Smooth muscle cell (in vitro differentiated cells): Measurements from ENCODE around the gene CYFIP2. TPM values are rescaled to one million over a fixed set of nuclear protein-coding genes. Genes with fewer than 3 reads are reported as not detected.
A peak's percentile ranks its signal among the peaks of the same experiment; 100 is the strongest.

ENCODE experiments used
- DNase-seq: peaks from one replicate; lab custom pipeline; 2025; ENCODE audit not compliant: unreplicated experiment; lab: John Stamatoyannopoulos, UW
- H2AFZ ChIP-seq: fragments of 200-600 bp; sonication (generic); 2 replicates; pipeline ENCODE4 v1.6.0; 2016; ENCODE audit warnings: antibody characterized with exemption, low read depth, mild to moderate bottlenecking
- H3F3A ChIP-seq: fragments of 200-600 bp; sonication (generic); 2 replicates; pipeline ENCODE4 v1.6.0; 2017; ENCODE audit warnings: antibody characterized with exemption, low read depth
- H3K27ac ChIP-seq: fragments of 200-600 bp; sonication (generic); 2 replicates; pipeline ENCODE4 v1.5.1; 2016; ENCODE audit warnings: low read depth, mild to moderate bottlenecking
- H3K27me3 ChIP-seq: fragments of 200-600 bp; sonication (generic); 2 replicates; pipeline ENCODE4 v1.6.1; 2016; ENCODE audit warnings: low read depth, mild to moderate bottlenecking
- H3K36me3 ChIP-seq: fragments of 200-600 bp; sonication (generic); 2 replicates; pipeline ENCODE4 v1.5.1; 2016; ENCODE audit warnings: low read depth
- H3K4me1 ChIP-seq: fragments of 200-600 bp; sonication (generic); 2 replicates; pipeline ENCODE4 v1.5.1; 2016; ENCODE audit warnings: low read depth
- H3K4me2 ChIP-seq: fragments of 200-600 bp; sonication (generic); 2 replicates; pipeline ENCODE4 v1.6.0; 2016; ENCODE audit warnings: mild to moderate bottlenecking
- H3K4me3 ChIP-seq: fragments of 200-600 bp; sonication (generic); 2 replicates; pipeline ENCODE4 v1.5.1; 2016; ENCODE audit warnings: mild to moderate bottlenecking
- H3K79me2 ChIP-seq: fragments of 200-600 bp; sonication (generic); 2 replicates; pipeline ENCODE4 v1.6.0; 2016; ENCODE audit warnings: low read depth, mild to moderate bottlenecking
- H3K9ac ChIP-seq: fragments of 200-600 bp; sonication (generic); 2 replicates; pipeline ENCODE4 v1.6.0; 2016; ENCODE audit warnings: low read depth
- H3K9me3 ChIP-seq: fragments of 200-600 bp; sonication (generic); replicated peaks from 2 replicates; pipeline ENCODE4 v1.5.1; 2016; ENCODE audit warnings: low read depth
- H4K20me1 ChIP-seq: fragments of 200-600 bp; sonication (generic); 2 replicates; pipeline ENCODE4 v1.6.0; 2016; ENCODE audit warnings: low read depth
- CTCF ChIP-seq: fragments of 200-600 bp; sonication (generic); IDR thresholded peaks from 2 replicates; pipeline ENCODE4 v1.5.1; 2017; ENCODE audit warnings: borderline replicate concordance, mild to moderate bottlenecking, antibody characterized with exemption; ENCODE audit not compliant: insufficient read depth, poor library complexity, severe bottlenecking
- WGBS: methylation state at CpG from one replicate; pipeline ENCODE4 v1.1.7; 2016; ENCODE audit warnings: low lambda C conversion rate; 5-methylcytosine and 5-hydroxymethylcytosine counted together
- polyA plus RNA-seq: library from polyadenylated mRNA; unstranded; fragments of >200 nt; fragmentation: Nextera tagmentation; extraction: Ambion mirVana; gene quantifications from 2 replicates; pipeline ENCODE4 v1.2.1, GENCODE V29; 2016
- total RNA-seq: library from RNA; depleted of rRNA; stranded (reverse); fragments of >200 nt; gene quantifications from 2 replicates; pipeline ENCODE4 v1.2.3, GENCODE V29; 2014

CYFIP2 gene
- total and polyA plus RNA-seq, 2 experiments from 2014 or later = 11.4 to 17.8 TPM

GRCh38 chr5:157219491-157220271, 46.2 kb upstream of the CYFIP2 start:
- Histone ChIP-seq H3K9me3 (no peaks in the 10 kb centered on the region), H3K27me3 (no peaks in the 10 kb centered on the region), H3K4me2 (peak overlapping the region; percentile 6), H3K4me1 (no peaks in the 10 kb centered on the region), H3K27ac (peak overlapping the region; percentile 16), H3K79me2 (no peaks in the 10 kb centered on the region), H3K9ac (no peak overlapping the region), H3K4me3 (no peak overlapping the region), H4K20me1 (no peaks in the 10 kb centered on the region), H3K36me3 (no peaks in the 10 kb centered on the region), H2AFZ (no peak overlapping the region), H3F3A (no peaks in the 10 kb centered on the region)
- TF ChIP-seq CTCF = no peak
- DNase-seq = no peak
- WGBS = 71% methylated on average over 9 of the region's 9 CpGs

GRCh38 chr5:157221959-157222358, 44.0 kb upstream of the CYFIP2 start:
- no peak for TF ChIP-seq CTCF
- DNase-seq = no peak
- Histone ChIP-seq H3K4me2 (peak overlapping the region; percentile 6), H3K4me1 (no peaks in the 10 kb centered on the region), H3K9ac (no peak overlapping the region), H4K20me1 (no peaks in the 10 kb centered on the region), H3K9me3 (no peaks in the 10 kb centered on the region), H3K27me3 (no peaks in the 10 kb centered on the region), H3K4me3 (no peak overlapping the region), H2AFZ (no peak overlapping the region), H3F3A (no peaks in the 10 kb centered on the region), H3K27ac (peak overlapping the region; percentile 86), H3K79me2 (no peaks in the 10 kb centered on the region), H3K36me3 (no peaks in the 10 kb centered on the region)
- WGBS = 85% methylated on average over 5 of the region's 5 CpGs

- Histone ChIP-seq H3K4me1 (no peaks in the 10 kb centered on the region), H3K4me2 (peak overlapping the region; percentile 69), H2AFZ (no peak overlapping the region), H3F3A (no peaks in the 10 kb centered on the region), H3K9me3 (no peaks in the 10 kb centered on the region), H4K20me1 (no peaks in the 10 kb centered on the region), H3K27ac (peak overlapping the region; percentile 86), H3K9ac (peak overlapping the region; percentile 31), H3K4me3 (no peak overlapping the region), H3K36me3 (no peaks in the 10 kb centered on the region), H3K27me3 (no peaks in the 10 kb centered on the region), H3K79me2 (no peaks in the 10 kb centered on the region)
- no peak for TF ChIP-seq CTCF
- DNase-seq = no peak
- WGBS = 59% methylated on average over 10 of the region's 10 CpGs
Measured at GRCh38 chr5:157222506-157223230, 43.3 kb upstream of the CYFIP2 start.
